ENCODE measurements around the gene UNC5C.

DNA sequence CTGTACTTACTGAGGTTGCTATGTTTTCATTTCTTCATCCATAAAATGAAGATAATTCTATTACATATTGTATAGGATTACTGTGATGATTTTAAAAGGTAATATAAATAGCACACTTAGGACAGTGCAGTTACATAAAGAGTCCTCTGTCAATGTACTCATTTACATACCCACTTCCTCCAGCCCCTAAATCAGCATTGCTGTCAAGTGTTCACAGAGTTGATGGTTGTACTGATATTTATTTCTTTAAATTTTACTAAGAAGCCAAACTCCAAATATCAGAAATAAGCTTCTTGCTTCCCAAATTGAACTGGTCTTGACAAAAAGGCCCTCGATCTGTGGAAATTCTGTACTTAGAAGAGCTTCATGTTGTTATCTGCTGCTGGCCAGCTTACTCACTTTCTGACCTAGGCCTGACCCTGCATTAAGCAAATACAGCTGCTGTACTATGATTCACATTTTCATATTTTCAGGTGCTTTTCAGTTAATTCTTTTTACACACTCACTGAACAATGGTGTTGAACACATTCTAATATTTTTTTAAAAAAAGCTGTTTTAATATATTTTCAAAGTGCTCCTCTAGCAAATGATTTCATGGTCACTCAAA lies 259.6 kb downstream of the UNC5C start:
- TF ChIP-seq CTCF (IDR thresholded peaks at IDR 0.05) (no peak), POLR2AphosphoS5 (IDR thresholded peaks at IDR 0.05) (no peak), POLR2A (IDR thresholded peaks at IDR 0.05) (no peak)
